ENCODE measurements around the gene DCX. TPM values are rescaled to one million over a fixed set of nuclear protein-coding genes. Genes with fewer than 3 reads are reported as not detected.

Gene DCX
- polyA plus RNA-seq, 3 donors, result not detected

GRCh38 chrX:111340054-111340453 lies 71.9 kb downstream of the DCX start:
- Histone ChIP-seq H3K27ac (ENCODE audit: low read depth in 1 of 2, low read length in 2 of 2) (no peak overlapping the region), H3K9ac (ENCODE audit: insufficient read depth, low read length, poor library complexity, severe bottlenecking) (no peak overlapping the region), H3K4me3 (replicated peaks in 1 of 3; ENCODE audit: low read depth in 2 of 3, low read length in 3 of 3) (no peak overlapping the region), H3K9me3 (replicated peaks in 1 of 2; ENCODE audit: control insufficient read depth in 1 of 2, insufficient read depth in 1 of 2, low read length in 2 of 2) (no peaks in the 10 kb centered on the region), H4K20me1 (ENCODE audit: insufficient read depth, low read length) (no peaks in the 10 kb centered on the region), H3K27me3 (ENCODE audit: control insufficient read depth in 2 of 2, insufficient read depth in 2 of 2, low read length in 2 of 2) (no peaks in the 10 kb centered on the region), H3K4me2 (replicated peaks; ENCODE audit: extremely low read depth, low read length, poor library complexity, severe bottlenecking) (no peak overlapping the region), H3K79me2 (ENCODE audit: insufficient read depth, low read length) (no peaks in the 10 kb centered on the region), H3K36me3 (replicated peaks in 1 of 2; ENCODE audit: control insufficient read depth in 1 of 2, insufficient read depth in 2 of 2, low read length in 2 of 2) (no peaks in the 10 kb centered on the region), H2AFZ (ENCODE audit: insufficient read depth, low read depth, low read length, poor library complexity, severe bottlenecking) (no peak overlapping the region), H3K4me1 (ENCODE audit: control insufficient read depth in 1 of 2, insufficient read depth in 2 of 2, low read length in 2 of 2) (no peaks in the 10 kb centered on the region)
- H3K9me3 Mint-ChIP-seq, result peaks cover 0 to 7% (median 3%) of the 10 kb centered on the region in 7 donors
- TF ChIP-seq, protein P1, sequence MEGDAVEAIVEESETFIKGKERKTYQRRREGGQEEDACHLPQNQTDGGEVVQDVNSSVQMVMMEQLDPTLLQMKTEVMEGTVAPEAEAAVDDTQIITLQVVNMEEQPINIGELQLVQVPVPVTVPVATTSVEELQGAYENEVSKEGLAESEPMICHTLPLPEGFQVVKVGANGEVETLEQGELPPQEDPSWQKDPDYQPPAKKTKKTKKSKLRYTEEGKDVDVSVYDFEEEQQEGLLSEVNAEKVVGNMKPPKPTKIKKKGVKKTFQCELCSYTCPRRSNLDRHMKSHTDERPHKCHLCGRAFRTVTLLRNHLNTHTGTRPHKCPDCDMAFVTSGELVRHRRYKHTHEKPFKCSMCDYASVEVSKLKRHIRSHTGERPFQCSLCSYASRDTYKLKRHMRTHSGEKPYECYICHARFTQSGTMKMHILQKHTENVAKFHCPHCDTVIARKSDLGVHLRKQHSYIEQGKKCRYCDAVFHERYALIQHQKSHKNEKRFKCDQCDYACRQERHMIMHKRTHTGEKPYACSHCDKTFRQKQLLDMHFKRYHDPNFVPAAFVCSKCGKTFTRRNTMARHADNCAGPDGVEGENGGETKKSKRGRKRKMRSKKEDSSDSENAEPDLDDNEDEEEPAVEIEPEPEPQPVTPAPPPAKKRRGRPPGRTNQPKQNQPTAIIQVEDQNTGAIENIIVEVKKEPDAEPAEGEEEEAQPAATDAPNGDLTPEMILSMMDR (IDR thresholded peaks at IDR 0.05), result no peak
- intact Hi-C loops (cut with micrococcal nuclease), result no loop called here
- H3K36me3 Mint-ChIP-seq, result no peaks in the 10 kb centered on the region
- H3K27me3 Mint-ChIP-seq (ENCODE audit: low read depth in 3 of 3), result peaks cover 3 to 10% (median 6%) of the 10 kb centered on the region in 3 donors
- H3K27ac Mint-ChIP-seq, result no peak overlapping the region
- 100% methylated on average over 1 of the region's 2 CpGs for WGBS (ENCODE audit: insufficient coverage)
- no peak overlapping the region for H3K4me3 Mint-ChIP-seq
- no peaks in the 10 kb centered on the region for H3K4me1 Mint-ChIP-seq
- no peak for DNase-seq

GRCh38 chrX:111339212-111339611 lies 72.8 kb downstream of the DCX start:
- no peaks in the 10 kb centered on the region for H4K20me1 ChIP-seq (ENCODE audit: insufficient read depth, low read length)
- no peak overlapping the region for H3K4me3 Mint-ChIP-seq
- H3K4me2 ChIP-seq (replicated peaks; ENCODE audit: extremely low read depth, low read length, poor library complexity, severe bottlenecking), result no peak overlapping the region
- no peaks in the 10 kb centered on the region for H3K9me3 ChIP-seq (replicated peaks in 1 of 2; ENCODE audit: control insufficient read depth in 1 of 2, insufficient read depth in 1 of 2, low read length in 2 of 2)
- no peaks in the 10 kb centered on the region for H3K4me1 Mint-ChIP-seq
- H3K27ac Mint-ChIP-seq, result no peak overlapping the region
- H3K36me3 ChIP-seq (replicated peaks in 1 of 2; ENCODE audit: control insufficient read depth in 1 of 2, insufficient read depth in 2 of 2, low read length in 2 of 2), result no peaks in the 10 kb centered on the region
- no peak overlapping the region for H3K27ac ChIP-seq (ENCODE audit: low read depth in 1 of 2, low read length in 2 of 2)
- H3K4me3 ChIP-seq (replicated peaks in 1 of 3; ENCODE audit: low read depth in 2 of 3, low read length in 3 of 3), result no peak overlapping the region
- no peaks in the 10 kb centered on the region for H3K4me1 ChIP-seq (ENCODE audit: control insufficient read depth in 1 of 2, insufficient read depth in 2 of 2, low read length in 2 of 2)
- H3K9ac ChIP-seq (ENCODE audit: insufficient read depth, low read length, poor library complexity, severe bottlenecking), result no peak overlapping the region
- TF ChIP-seq, protein P1 (IDR thresholded peaks at IDR 0.05), result no peak
- intact Hi-C loops (cut with micrococcal nuclease), result no loop called here
- no peak for DNase-seq
- H3K27me3 Mint-ChIP-seq (ENCODE audit: low read depth in 3 of 3), result peaks cover 3 to 12% (median 4%) of the 10 kb centered on the region in 3 donors
- H3K27me3 ChIP-seq (ENCODE audit: control insufficient read depth in 2 of 2, insufficient read depth in 2 of 2, low read length in 2 of 2), result no peaks in the 10 kb centered on the region
- no peak overlapping the region for H2AFZ ChIP-seq (ENCODE audit: insufficient read depth, low read depth, low read length, poor library complexity, severe bottlenecking)
- H3K9me3 Mint-ChIP-seq, result peaks cover 0 to 7% (median 2%) of the 10 kb centered on the region in 7 donors
- no peaks in the 10 kb centered on the region for H3K36me3 Mint-ChIP-seq
- no peaks in the 10 kb centered on the region for H3K79me2 ChIP-seq (ENCODE audit: insufficient read depth, low read length)
